ENCODE data around the gene CFHR1.

DNA sequence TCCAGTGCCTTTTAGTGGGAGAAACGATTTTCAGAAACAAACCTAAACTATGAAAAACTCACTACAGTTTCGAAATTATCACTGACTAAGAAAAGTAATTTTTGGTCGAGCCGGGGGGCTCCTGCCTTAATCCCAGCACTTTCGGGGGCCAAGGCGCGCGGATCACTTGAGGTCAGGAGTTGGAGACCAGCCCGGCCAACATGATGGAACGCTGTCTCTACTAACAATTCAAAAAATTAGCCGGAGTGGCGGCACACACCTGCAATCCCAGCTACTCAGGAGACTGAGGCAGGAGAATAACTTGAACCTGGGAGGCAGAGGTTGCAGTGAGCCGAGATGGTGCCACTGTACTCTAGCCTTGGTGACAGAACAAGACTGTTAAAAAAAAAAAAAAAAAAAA, 41.9 kb upstream of the CFHR1 start:
- no peak for TF ChIP-seq POLR2A (IDR thresholded peaks at IDR 0.05)
- TF ChIP-seq, protein P1, sequence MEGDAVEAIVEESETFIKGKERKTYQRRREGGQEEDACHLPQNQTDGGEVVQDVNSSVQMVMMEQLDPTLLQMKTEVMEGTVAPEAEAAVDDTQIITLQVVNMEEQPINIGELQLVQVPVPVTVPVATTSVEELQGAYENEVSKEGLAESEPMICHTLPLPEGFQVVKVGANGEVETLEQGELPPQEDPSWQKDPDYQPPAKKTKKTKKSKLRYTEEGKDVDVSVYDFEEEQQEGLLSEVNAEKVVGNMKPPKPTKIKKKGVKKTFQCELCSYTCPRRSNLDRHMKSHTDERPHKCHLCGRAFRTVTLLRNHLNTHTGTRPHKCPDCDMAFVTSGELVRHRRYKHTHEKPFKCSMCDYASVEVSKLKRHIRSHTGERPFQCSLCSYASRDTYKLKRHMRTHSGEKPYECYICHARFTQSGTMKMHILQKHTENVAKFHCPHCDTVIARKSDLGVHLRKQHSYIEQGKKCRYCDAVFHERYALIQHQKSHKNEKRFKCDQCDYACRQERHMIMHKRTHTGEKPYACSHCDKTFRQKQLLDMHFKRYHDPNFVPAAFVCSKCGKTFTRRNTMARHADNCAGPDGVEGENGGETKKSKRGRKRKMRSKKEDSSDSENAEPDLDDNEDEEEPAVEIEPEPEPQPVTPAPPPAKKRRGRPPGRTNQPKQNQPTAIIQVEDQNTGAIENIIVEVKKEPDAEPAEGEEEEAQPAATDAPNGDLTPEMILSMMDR (IDR thresholded peaks at IDR 0.05) = no peak

All from esophagus squamous epithelium (tissue), 4 donors.